Gastroesophageal sphincter (tissue), 4 donors: ENCODE measurements around the gene PNPLA3. TPM values are rescaled to one million over a fixed set of nuclear protein-coding genes. Genes with fewer than 3 reads are reported as not detected.

ENCODE experiments used
- ATAC-seq: fragments of 150-250 bp; one replicate; pipeline ENCODE4 v1.9.1; 2016; ENCODE audit warnings: mild to moderate bottlenecking, moderate library complexity
- H3K27ac ChIP-seq, 4 donors: fragments of 200-600 bp; sonication (generic) in 3 of 4; 1 replicate in 3 of 4; 2 replicates in 1 of 4; pipeline ENCODE4 v1.5.1; 2016 to 2019
- H3K27me3 ChIP-seq: fragments of 200-600 bp; sonication (generic); one replicate; pipeline ENCODE4 v1.5.1; 2019
- H3K36me3 ChIP-seq, 2 donors: fragments of 200-600 bp; sonication (generic); one replicate each; pipeline ENCODE4 v1.5.1; 2019; ENCODE audit warnings: control low read depth in 1 of 2
- H3K4me1 ChIP-seq, 3 donors: fragments of 200-600 bp; sonication (generic); 1 replicate in 2 of 3; 2 replicates in 1 of 3; pipeline ENCODE4 v1.5.1; 2016 to 2019; ENCODE audit warnings: control low read depth in 2 of 3
- H3K4me3 ChIP-seq, 2 donors: fragments of 200-600 bp; sonication (generic); one replicate each; pipeline ENCODE4 v1.5.1; 2019; ENCODE audit warnings: mild to moderate bottlenecking in 1 of 2, moderate library complexity in 1 of 2
- H3K9me3 ChIP-seq, 3 donors: fragments of 200-600 bp; sonication (generic); one replicate each; pipeline ENCODE4 v1.5.1; 2017 to 2019; ENCODE audit warnings: control low read depth in 2 of 3
- EP300 ChIP-seq: sonication (generic); formaldehyde crosslinking; IDR thresholded peaks from one replicate; pipeline ENCODE4 v1.6.1; 2017; ENCODE audit warnings: antibody characterized with exemption, mild to moderate bottlenecking
- POLR2A ChIP-seq, 2 donors: fragments of 450-650 bp; IDR thresholded peaks; one replicate each; pipeline ENCODE4 v1.6.1; 2017; ENCODE audit warnings: antibody characterized with exemption in 2 of 2, mild to moderate bottlenecking in 2 of 2, moderate library complexity in 1 of 2
- POLR2AphosphoS5 ChIP-seq: sonication (generic); formaldehyde crosslinking; IDR thresholded peaks from one replicate; pipeline ENCODE4 v1.6.1; 2017; ENCODE audit warnings: antibody characterized with exemption
- WGBS, 2 donors: methylation state at CpG; one replicate each; pipeline ENCODE4 v1.1.5; 2018; ENCODE audit warnings: low coverage in 1 of 2; 5-methylcytosine and 5-hydroxymethylcytosine counted together
- total RNA-seq, 4 donors: library from RNA; depleted of rRNA; stranded (reverse); fragments of >200 nt; gene quantifications; one replicate each; pipeline ENCODE4 v1.1.0, GENCODE V29; 2016
- TF ChIP-seq, protein P1 (sequence below), 4 experiments: fragments of 200-600 bp in 2 of 4; fragments of 450-650 bp in 2 of 4; sonication (generic) in 1 of 4; IDR thresholded peaks; one replicate each; pipeline ENCODE4 v1.5.1; 2017 to 2019; ENCODE audit warnings: antibody characterized with exemption in 4 of 4, mild to moderate bottlenecking in 2 of 4, moderate library complexity in 2 of 4

PNPLA3 gene
- total RNA-seq, 4 donors from 2014 or later: not detected

DNA sequence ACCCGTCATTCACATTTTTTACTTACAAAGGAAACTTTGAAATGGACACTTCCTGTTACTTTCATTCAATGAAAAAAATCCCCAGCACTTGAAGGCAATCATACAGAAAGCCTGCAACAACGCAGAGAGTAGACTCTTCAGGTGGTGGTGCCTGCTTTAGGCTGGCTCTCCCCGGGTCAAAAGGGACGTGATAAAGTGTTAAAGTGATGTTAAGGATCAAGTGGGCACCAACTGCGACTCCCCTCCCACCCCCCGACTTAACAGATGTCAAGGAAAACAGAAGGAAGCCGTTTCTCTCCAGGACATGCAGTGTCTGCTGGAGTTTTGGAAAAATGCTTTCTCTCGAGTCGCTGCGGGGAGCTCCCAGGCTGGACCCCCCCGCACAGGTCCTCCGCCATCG, 414 bp upstream of the PNPLA3 start:
- Histone ChIP-seq H3K36me3 (no peaks in the 10 kb centered on the region), H3K9me3 (peaks cover 0 to 6% (median 0%) of the 10 kb centered on the region in 3 donors), H3K27me3 (peaks cover 81% of the 10 kb centered on the region), H3K4me1 (peaks cover 0 to 18% (median 0%) of the 10 kb centered on the region in 3 donors), H3K27ac (peak overlapping the region in 1 of 4 donors; percentile 47), H3K4me3 (peak overlapping the region; percentile 49 to 59)
- WGBS, 2 donors: 4% methylated on average over 6 of the region's 13 CpGs; no CpG with 5 or more reads in 1 of the 2 donors
- ATAC-seq: no peak
- TF ChIP-seq POLR2A (IDR thresholded peaks at IDR 0.05) (no peak), POLR2AphosphoS5 (no peak), EP300 (no peak)
- TF ChIP-seq, protein P1, sequence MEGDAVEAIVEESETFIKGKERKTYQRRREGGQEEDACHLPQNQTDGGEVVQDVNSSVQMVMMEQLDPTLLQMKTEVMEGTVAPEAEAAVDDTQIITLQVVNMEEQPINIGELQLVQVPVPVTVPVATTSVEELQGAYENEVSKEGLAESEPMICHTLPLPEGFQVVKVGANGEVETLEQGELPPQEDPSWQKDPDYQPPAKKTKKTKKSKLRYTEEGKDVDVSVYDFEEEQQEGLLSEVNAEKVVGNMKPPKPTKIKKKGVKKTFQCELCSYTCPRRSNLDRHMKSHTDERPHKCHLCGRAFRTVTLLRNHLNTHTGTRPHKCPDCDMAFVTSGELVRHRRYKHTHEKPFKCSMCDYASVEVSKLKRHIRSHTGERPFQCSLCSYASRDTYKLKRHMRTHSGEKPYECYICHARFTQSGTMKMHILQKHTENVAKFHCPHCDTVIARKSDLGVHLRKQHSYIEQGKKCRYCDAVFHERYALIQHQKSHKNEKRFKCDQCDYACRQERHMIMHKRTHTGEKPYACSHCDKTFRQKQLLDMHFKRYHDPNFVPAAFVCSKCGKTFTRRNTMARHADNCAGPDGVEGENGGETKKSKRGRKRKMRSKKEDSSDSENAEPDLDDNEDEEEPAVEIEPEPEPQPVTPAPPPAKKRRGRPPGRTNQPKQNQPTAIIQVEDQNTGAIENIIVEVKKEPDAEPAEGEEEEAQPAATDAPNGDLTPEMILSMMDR (IDR thresholded peaks at IDR 0.05): no peak

DNA sequence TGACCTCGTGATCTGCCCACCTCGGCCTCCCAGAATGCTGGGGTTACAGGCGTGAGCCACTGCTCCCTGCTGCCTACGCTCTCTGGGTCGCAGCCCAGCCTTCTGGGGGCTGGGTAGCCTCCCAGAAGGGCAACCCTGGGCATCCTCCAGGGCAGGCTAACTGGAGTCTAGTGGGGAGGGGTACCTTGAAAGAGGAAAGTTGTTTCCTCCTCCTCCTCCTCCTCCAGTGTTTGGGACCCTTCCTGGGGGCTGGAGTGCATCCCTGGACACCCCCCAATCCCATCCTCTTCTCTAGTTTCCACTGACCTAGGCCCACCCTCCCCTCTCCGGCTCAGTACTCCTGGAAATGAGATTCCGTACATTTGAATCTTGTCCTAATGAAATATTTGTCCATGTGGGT, 1.3 kb downstream of the PNPLA3 start:
- Histone ChIP-seq H3K9me3 (peaks cover 0 to 6% (median 0%) of the 10 kb centered on the region in 3 donors), H3K4me1 (peaks cover 0 to 18% (median 0%) of the 10 kb centered on the region in 3 donors), H3K36me3 (no peaks in the 10 kb centered on the region), H3K4me3 (no peak overlapping the region), H3K27me3 (peaks cover 70% of the 10 kb centered on the region), H3K27ac (no peak overlapping the region)
- TF ChIP-seq, protein P1 (IDR thresholded peaks at IDR 0.05): no peak
- TF ChIP-seq POLR2A (IDR thresholded peaks at IDR 0.05): no peak
- no peak for TF ChIP-seq POLR2AphosphoS5
- no peak for TF ChIP-seq EP300
- ATAC-seq: no peak
- WGBS, 2 donors: 67 to 100% methylated on average over 1 to 3 of the region's 7 CpGs

DNA sequence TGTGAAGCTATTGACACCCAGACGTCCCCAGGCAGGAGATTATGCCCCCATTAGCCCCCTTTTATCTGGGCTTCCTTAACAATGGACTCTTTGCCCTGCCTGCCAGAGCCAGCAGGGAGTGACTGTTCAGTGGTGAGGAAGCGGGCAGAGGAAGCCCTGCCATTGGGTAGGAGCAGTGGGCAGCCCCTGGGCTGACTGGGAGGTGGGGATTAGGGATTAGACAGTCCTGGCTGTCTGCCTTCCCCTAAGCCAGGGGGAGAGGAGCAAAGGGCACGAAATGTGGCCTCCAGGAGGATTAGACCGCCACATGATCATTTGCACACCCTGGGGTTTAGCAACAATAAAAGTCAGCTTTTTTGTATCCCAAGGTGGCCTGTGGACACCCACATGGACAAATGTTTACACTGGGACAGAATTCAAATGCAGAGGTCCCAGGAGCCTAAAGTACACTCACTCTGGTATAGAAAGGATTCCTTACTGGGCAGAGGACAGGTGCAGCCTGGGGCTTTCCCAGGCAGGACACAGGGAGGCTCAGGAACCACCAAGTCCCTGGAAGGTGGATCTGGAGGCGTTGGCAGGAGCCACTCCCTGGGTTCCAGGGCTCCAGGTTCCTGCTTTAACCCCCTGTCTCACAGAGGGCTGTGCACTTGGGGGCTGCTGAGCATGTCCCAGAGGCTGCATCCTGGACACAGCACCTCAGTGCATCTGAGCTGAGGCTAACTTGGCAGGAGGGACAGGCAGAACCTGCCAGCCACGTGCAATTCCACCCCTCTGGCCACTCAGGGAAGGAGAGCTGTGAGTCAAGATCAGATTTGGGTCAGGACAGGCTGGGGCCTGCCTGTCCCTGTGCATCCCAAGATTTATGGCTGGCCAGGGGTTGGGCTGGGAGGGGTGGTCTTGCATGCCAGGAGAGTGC, 2.1 kb downstream of the PNPLA3 start:
- Histone ChIP-seq H3K9me3 (peaks cover 0 to 6% (median 0%) of the 10 kb centered on the region in 3 donors), H3K4me3 (no peak overlapping the region), H3K27ac (no peak overlapping the region), H3K4me1 (peaks cover 0 to 18% (median 0%) of the 10 kb centered on the region in 3 donors), H3K36me3 (no peaks in the 10 kb centered on the region), H3K27me3 (peaks cover 69% of the 10 kb centered on the region)
- WGBS, 2 donors: 75 to 90% methylated on average over 2 to 3 of the region's 6 CpGs
- TF ChIP-seq EP300 (no peak), POLR2A (IDR thresholded peaks at IDR 0.05) (no peak), POLR2AphosphoS5 (no peak)
- TF ChIP-seq, protein P1 (IDR thresholded peaks at IDR 0.05): no peak
- ATAC-seq: no peak

DNA sequence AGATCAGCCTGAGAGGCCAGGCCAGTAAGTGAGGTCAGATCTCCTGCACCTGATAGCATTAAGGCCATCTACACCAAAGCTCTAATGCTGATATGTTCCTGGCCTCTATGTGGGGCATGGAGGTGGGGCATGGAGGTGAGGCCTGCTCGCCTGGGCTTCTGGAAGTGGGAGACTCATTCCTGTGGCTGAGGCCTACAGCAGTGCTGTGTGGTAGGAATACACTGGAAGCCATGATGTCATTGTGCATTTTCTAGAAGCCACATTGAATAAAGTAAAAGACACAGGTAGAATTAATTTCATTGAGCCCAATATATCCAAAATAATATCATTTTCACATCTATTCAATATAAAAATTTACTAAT, 2.7 kb downstream of the PNPLA3 start:
- peaks cover 63% of the 10 kb centered on the region for H3K27me3 ChIP-seq
- H3K9me3 ChIP-seq: peaks cover 0 to 6% (median 0%) of the 10 kb centered on the region in 3 donors
- H3K4me3 ChIP-seq: no peak overlapping the region
- no peak overlapping the region for H3K27ac ChIP-seq
- no peak for ATAC-seq
- H3K4me1 ChIP-seq: peaks cover 0 to 18% (median 0%) of the 10 kb centered on the region in 3 donors
- TF ChIP-seq EP300 (no peak), POLR2A (IDR thresholded peaks at IDR 0.05) (no peak), POLR2AphosphoS5 (no peak)
- TF ChIP-seq, protein P1 (IDR thresholded peaks at IDR 0.05): no peak
- WGBS, 2 donors: 88% methylated on average over 1 of the region's 1 CpG; no CpG with 5 or more reads in 1 of the 2 donors
- no peaks in the 10 kb centered on the region for H3K36me3 ChIP-seq
